B cell (primary cell): ENCODE data around the gene IL22RA1.

Experiments used
- CTCF ChIP-seq: fragments of 200-600 bp; IDR thresholded peaks from one replicate; pipeline ENCODE4 v1.8.0; 2022; ENCODE audit warnings: antibody characterized with exemption, mild to moderate bottlenecking
- EZH2 ChIP-seq: IDR thresholded peaks from 2 replicates; pipeline ENCODE4 v1.6.1; 2012; ENCODE audit warnings: borderline replicate concordance, low read depth, mild to moderate bottlenecking, moderate library complexity, low read length; ENCODE audit not compliant: insufficient read depth, poor library complexity, severe bottlenecking

GRCh38 chr1:24081190-24081589, 61.8 kb downstream of the IL22RA1 start:
- no peak for TF ChIP-seq CTCF
- TF ChIP-seq EZH2: no peak
